Cardiac muscle cell (in vitro differentiated cells and primary cell): ENCODE results near the gene RARA. TPM values are rescaled to one million over a fixed set of nuclear protein-coding genes. Genes with fewer than 3 reads are reported as not detected.

Source experiments
- DNase-seq, 2 donors: peaks; one replicate each; pipeline versions ENCODE4 v3.0.0 to v3.0.0-alpha.2; 2010 to 2017; ENCODE audit warnings: low read depth in 1 of 2, low spot score in 1 of 2
- H3K27ac ChIP-seq: fragments of 200-600 bp; sonication (generic); 2 replicates; pipeline ENCODE4 v1.5.1; 2016
- H3K27me3 ChIP-seq: fragments of 200-600 bp; sonication (generic); 2 replicates; pipeline ENCODE4 v1.6.0; 2016; ENCODE audit warnings: control low read depth
- H3K36me3 ChIP-seq: fragments of 200-600 bp; sonication (generic); 2 replicates; pipeline ENCODE4 v1.5.1; 2016; ENCODE audit warnings: control low read depth
- H3K4me1 ChIP-seq: fragments of 200-600 bp; sonication (generic); 2 replicates; pipeline ENCODE4 v1.8.1; 2017; ENCODE audit warnings: low read depth, mild to moderate bottlenecking, mixed run types
- H3K4me3 ChIP-seq: fragments of 200-600 bp; sonication (generic); 2 replicates; pipeline ENCODE4 v1.5.1; 2016; ENCODE audit warnings: mild to moderate bottlenecking
- H3K9me3 ChIP-seq: fragments of 200-600 bp; sonication (generic); 2 replicates; pipeline ENCODE4 v1.5.1; 2017; ENCODE audit warnings: low read depth, mild to moderate bottlenecking, control low read depth
- polyA plus RNA-seq: library from polyadenylated mRNA; unstranded; fragments of >200 nt; fragmentation: Nextera tagmentation; extraction: Ambion mirVana; gene quantifications from 2 replicates; pipeline ENCODE4 v1.2.1, GENCODE V29; 2016
- total RNA-seq: library from RNA; depleted of rRNA; stranded (reverse); fragments of >200 nt; gene quantifications from 2 replicates; pipeline ENCODE4 v1.2.3, GENCODE V29; 2016
- TF ChIP-seq, protein P1 (sequence below): IDR thresholded peaks from 2 replicates; pipeline ENCODE4 v1.5.1; 2012; ENCODE audit warnings: low read depth, mild to moderate bottlenecking, low read length

RARA gene
- total and polyA plus RNA-seq, 2 experiments from 2014 or later: 33.2 to 61.3 TPM

DNA sequence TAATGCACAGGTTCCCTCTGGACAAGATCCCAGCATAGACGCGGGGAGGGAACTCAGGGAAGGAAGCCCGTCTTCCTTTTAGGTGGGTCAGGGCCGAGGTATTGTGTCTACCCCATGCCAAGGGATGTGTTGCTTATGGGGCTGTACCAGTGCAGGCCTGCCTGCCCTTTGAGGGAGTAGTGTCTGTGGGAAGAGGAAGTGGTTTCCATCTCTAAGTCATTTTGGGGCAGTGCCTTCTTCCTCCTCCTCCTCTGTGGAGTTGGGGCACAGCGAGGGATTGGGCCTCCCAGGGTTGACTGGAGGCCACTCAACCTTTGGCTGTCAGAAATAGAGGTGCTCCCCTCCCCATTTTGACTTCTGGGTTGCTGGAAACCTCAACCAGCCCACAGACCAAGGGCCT is 29.1 kb downstream of the RARA start:
- no peak for DNase-seq
- no peak overlapping the region for H3K27ac ChIP-seq
- H3K27me3 ChIP-seq: no peaks in the 10 kb centered on the region
- TF ChIP-seq, protein P1, sequence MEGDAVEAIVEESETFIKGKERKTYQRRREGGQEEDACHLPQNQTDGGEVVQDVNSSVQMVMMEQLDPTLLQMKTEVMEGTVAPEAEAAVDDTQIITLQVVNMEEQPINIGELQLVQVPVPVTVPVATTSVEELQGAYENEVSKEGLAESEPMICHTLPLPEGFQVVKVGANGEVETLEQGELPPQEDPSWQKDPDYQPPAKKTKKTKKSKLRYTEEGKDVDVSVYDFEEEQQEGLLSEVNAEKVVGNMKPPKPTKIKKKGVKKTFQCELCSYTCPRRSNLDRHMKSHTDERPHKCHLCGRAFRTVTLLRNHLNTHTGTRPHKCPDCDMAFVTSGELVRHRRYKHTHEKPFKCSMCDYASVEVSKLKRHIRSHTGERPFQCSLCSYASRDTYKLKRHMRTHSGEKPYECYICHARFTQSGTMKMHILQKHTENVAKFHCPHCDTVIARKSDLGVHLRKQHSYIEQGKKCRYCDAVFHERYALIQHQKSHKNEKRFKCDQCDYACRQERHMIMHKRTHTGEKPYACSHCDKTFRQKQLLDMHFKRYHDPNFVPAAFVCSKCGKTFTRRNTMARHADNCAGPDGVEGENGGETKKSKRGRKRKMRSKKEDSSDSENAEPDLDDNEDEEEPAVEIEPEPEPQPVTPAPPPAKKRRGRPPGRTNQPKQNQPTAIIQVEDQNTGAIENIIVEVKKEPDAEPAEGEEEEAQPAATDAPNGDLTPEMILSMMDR: no peak
- H3K9me3 ChIP-seq: no peaks in the 10 kb centered on the region
- no peak overlapping the region for H3K4me3 ChIP-seq
- H3K4me1 ChIP-seq: peaks cover 12% of the 10 kb centered on the region
- no peaks in the 10 kb centered on the region for H3K36me3 ChIP-seq

DNA sequence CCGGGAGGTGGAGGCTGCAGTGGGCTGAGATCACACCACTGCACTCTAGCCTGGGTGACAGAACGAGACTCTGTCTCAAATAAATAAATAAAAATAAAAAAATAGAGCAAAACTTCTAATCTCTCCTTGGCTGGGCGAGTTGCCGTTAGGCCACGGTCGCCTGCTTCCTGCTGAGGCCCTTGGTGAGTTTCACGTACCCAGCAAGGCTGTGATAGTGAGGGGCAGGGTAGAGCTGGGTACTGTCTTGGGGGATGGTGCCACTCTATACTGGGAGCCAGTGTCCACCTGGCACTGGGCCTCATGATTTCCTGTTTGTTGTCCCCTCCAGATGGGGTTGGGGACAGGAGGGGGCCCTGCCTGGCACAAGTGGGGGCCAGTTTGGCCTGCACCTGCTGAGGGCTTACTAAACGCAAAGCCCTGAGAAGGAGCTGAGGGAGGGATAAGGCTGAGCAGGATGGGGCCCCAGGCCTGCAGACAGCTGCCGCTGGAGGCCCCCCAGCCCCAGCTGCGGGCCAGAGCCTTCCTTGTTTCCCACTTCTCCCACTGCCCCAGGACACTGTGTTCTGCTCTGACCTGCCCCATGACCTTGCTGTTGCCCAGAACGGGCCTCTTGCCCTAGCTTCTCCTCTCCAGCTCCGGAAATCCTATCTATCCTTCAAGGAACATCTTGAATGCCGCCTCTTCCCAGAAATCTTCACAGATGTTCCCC is 30.1 kb downstream of the RARA start:
- H3K27ac ChIP-seq: no peak overlapping the region
- H3K9me3 ChIP-seq: no peaks in the 10 kb centered on the region
- DNase-seq: no peak
- H3K27me3 ChIP-seq: no peaks in the 10 kb centered on the region
- H3K4me1 ChIP-seq: peaks cover 23% of the 10 kb centered on the region
- H3K36me3 ChIP-seq: no peaks in the 10 kb centered on the region
- no peak overlapping the region for H3K4me3 ChIP-seq
- TF ChIP-seq, protein P1: no peak

DNA sequence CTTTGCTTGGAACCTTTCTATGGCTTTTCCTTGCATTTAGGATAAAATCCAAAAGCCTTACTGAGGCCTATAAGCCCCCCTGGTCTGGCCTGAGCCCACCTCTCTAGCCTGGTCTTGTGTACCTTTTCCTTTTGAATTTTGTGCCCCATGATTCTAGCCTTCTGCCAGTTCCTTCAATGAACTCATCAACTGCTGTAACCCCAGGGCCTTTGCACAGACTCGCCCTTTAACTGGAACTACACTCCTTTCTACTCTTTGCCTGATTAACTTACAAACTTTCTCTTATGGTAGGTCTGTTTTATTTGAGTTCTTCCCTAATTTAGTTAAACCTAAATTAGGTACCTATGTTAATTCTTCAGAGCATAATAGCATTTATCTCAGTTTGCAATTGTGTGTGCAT is 31.3 kb downstream of the RARA start:
- no peaks in the 10 kb centered on the region for H3K36me3 ChIP-seq
- peak overlapping the region; percentile 84 for H3K27ac ChIP-seq
- no peak overlapping the region for H3K4me3 ChIP-seq
- DNase-seq: no peak
- TF ChIP-seq, protein P1: no peak
- no peaks in the 10 kb centered on the region for H3K9me3 ChIP-seq
- peaks cover 33% of the 10 kb centered on the region for H3K4me1 ChIP-seq
- H3K27me3 ChIP-seq: no peaks in the 10 kb centered on the region

DNA sequence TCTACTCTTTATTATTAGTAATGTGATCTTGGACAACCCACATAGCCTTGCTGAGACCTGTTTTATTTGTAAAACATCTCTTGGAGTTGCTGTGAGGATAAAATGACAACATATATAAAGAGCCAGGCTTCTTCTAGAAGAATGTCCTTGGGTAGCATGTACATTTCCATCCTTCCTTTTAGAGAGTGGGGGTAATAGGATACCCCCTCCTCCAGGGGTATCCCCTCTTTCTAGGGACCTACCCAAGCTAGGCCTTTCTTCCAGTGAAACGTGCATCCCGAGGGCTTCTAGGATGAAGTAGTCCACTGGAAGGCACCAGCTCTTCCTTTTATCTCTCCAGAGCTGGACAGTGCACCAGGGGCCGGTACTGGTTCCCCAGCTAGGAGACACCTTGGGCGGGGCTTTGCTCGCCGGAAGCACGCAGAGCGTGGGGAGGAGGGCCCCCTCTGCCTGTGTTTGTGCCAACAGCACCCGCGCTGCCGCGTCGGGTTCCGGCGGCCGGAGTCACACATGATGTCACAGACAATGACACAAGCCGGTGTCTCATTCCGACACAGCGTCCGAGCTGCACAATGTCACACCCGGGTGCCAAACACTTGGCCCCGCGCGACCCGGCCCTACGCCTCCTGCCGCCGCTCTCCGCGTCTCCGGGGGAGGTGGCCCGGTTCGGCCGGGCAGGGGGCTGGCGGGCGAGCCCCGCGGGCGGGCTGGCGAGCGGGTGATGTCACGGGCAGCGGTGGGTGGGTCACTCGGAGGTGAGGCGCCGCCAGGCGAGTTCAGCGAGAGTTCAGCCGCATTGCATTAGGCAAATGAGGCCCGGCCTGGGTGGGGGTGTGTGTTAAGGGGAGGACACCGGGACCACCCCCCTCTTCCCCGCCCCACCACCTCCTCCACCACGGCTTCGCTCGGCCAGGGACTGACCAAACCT is 32.2 kb downstream of the RARA start:
- no peaks in the 10 kb centered on the region for H3K36me3 ChIP-seq
- no peaks in the 10 kb centered on the region for H3K27me3 ChIP-seq
- TF ChIP-seq, protein P1: no peak
- no peaks in the 10 kb centered on the region for H3K9me3 ChIP-seq
- peaks cover 41% of the 10 kb centered on the region for H3K4me1 ChIP-seq
- peak overlapping the region; percentile 60 for H3K4me3 ChIP-seq
- H3K27ac ChIP-seq: peak overlapping the region; percentile 84
- DNase-seq: peak; percentile 79 to 82

DNA sequence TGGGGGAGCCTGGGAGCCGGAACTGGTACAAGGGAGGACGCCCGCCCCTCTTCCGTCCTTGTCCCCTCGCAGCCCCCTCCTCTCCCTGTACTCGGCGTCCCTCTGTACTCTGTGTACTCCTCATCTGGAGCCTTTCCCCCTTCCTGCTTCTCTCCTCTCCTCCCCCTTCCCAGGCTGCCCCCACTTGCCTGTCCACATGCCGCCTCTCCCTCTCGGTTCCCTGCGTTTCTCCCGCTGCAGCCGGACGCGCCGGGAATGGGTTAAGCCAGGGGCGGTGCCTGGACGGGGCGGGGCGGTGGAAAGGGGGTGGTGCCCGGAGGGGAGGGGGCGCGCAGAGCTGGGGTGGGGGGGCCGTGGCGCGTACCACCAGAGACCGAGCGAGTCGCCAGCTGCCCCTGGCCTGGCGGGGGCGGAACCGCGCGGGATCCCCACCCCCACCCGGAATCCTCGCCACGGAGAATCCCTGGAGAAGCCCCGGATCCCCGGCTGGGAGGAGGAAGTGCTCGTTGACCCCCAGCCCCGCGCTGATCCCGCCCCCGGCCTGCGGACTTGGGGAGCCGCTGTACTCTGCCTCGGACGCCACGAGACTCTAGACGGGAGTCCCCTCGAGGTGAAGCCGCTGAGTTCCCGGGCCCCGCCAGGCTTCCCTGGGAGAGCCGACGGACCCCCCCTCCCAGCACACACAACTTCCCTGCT is 33.0 kb downstream of the RARA start:
- peak; percentile 78 to 86 for DNase-seq
- H3K4me3 ChIP-seq: peak overlapping the region; percentile 60
- TF ChIP-seq, protein P1: no peak
- H3K27ac ChIP-seq: peak overlapping the region; percentile 84
- no peaks in the 10 kb centered on the region for H3K36me3 ChIP-seq
- H3K9me3 ChIP-seq: no peaks in the 10 kb centered on the region
- H3K27me3 ChIP-seq: no peaks in the 10 kb centered on the region
- H3K4me1 ChIP-seq: peaks cover 49% of the 10 kb centered on the region
